ENCODE results near the gene HRCT1. TPM values are rescaled to one million over a fixed set of nuclear protein-coding genes. Genes with fewer than 3 reads are reported as not detected.
"Not testable (repeated sequence)": the region's sequence is repeated elsewhere in the genome, so short reads cannot be mapped to it uniquely, and the experiment has no call there.

HRCT1 gene
- total RNA-seq, 1 experiment from 2014 or later: 0.63 TPM

GRCh38 chr9:35870351-35870923, 35.6 kb upstream of the HRCT1 start, which contains the start of gene OR13J1:
Gene OR13J1, minus strand, starts transcription at chr9:35870401. Its CDS starts 0 bp downstream, at chr9:35870401.
- Histone ChIP-seq H3K4me1 (replicated peaks) (no peaks in the 10 kb centered on the region), H3K27me3 (replicated peaks) (no peaks in the 10 kb centered on the region), H3K4me3 (no peak within 1 kb of the TSS), H3K27ac (no peak within 1 kb of the TSS), H3K36me3 (no peaks in the 10 kb centered on the region), H3K9me3 (replicated peaks) (no peaks in the 10 kb centered on the region)
- no peak for DNase-seq (ENCODE audit: low read depth in 1 of 2, low spot score in 2 of 2)

- Histone ChIP-seq H3K27ac (no peak overlapping the region), H3K9me3 (replicated peaks) (no peaks in the 10 kb centered on the region), H3K4me1 (replicated peaks) (no peaks in the 10 kb centered on the region), H3K36me3 (no peaks in the 10 kb centered on the region), H3K27me3 (replicated peaks) (no peaks in the 10 kb centered on the region), H3K4me3 (no peak overlapping the region)
- DNase-seq (ENCODE audit: low read depth in 1 of 2, low spot score in 2 of 2): no peak
These were observed 34.5 kb upstream of the HRCT1 start for GRCh38 chr9:35871545-35871944.

- Histone ChIP-seq H3K27me3 (replicated peaks) (no peaks in the 10 kb centered on the region), H3K4me1 (replicated peaks) (no peaks in the 10 kb centered on the region)
- no peak for DNase-seq (ENCODE audit: low read depth in 1 of 2, low spot score in 2 of 2)
These were observed 33.5 kb upstream of the HRCT1 start for GRCh38 chr9:35872505-35872904.

GRCh38 chr9:35882263-35882848, 23.6 kb upstream of the HRCT1 start:
- H3K27ac ChIP-seq: no peak overlapping the region
- H3K4me1 ChIP-seq (replicated peaks): 0 out of 2 replicates have a peak, but pooled peaks cover 4% of the 10 kb centered on the region
- no peaks in the 10 kb centered on the region for H3K27me3 ChIP-seq (replicated peaks)
- no peaks in the 10 kb centered on the region for H3K36me3 ChIP-seq
- H3K9me3 ChIP-seq (replicated peaks): no peaks in the 10 kb centered on the region
- no peak overlapping the region for H3K4me3 ChIP-seq
- peak; percentile 37 to 63 for DNase-seq (ENCODE audit: low read depth in 1 of 2, low spot score in 2 of 2)

More at GRCh38 chr9:35872505-35872904, 33.5 kb upstream of the HRCT1 start:
- Histone ChIP-seq H3K27ac (no peak overlapping the region), H3K4me3 (no peak overlapping the region), H3K36me3 (no peaks in the 10 kb centered on the region), H3K9me3 (replicated peaks) (no peaks in the 10 kb centered on the region)

GRCh38 chr9:35882996-35883395, 23.0 kb upstream of the HRCT1 start:
- Histone ChIP-seq H3K9me3 (replicated peaks) (no peaks in the 10 kb centered on the region), H3K27me3 (replicated peaks) (no peaks in the 10 kb centered on the region), H3K36me3 (no peaks in the 10 kb centered on the region), H3K4me3 (no peak overlapping the region), H3K27ac (no peak overlapping the region), H3K4me1 (replicated peaks) (0 out of 2 replicates have a peak, but pooled peaks cover 4% of the 10 kb centered on the region)
- peak in 1 of 2 experiments; percentile 3 for DNase-seq (ENCODE audit: low read depth in 1 of 2, low spot score in 2 of 2)

- not testable (repeated sequence) for H3K4me3 ChIP-seq; H3K9me3 ChIP-seq (replicated peaks); H3K27ac ChIP-seq; H3K27me3 ChIP-seq (replicated peaks); H3K4me1 ChIP-seq (replicated peaks); H3K36me3 ChIP-seq; DNase-seq (ENCODE audit: low read depth in 1 of 2, low spot score in 2 of 2)
These were observed 21.1 kb upstream of the HRCT1 start for GRCh38 chr9:35884908-35885307.

GRCh38 chr9:35891646-35892045, 14.4 kb upstream of the HRCT1 start:
- DNase-seq (ENCODE audit: low read depth in 1 of 2, low spot score in 2 of 2): no peak
- no peak overlapping the region for H3K4me3 ChIP-seq
- no peaks in the 10 kb centered on the region for H3K4me1 ChIP-seq (replicated peaks)

GRCh38 chr9:35892051-35892450, 14.0 kb upstream of the HRCT1 start:
- Histone ChIP-seq H3K27me3 (replicated peaks) (no peaks in the 10 kb centered on the region), H3K36me3 (no peaks in the 10 kb centered on the region), H3K27ac (no peak overlapping the region), H3K4me3 (no peak overlapping the region), H3K9me3 (replicated peaks) (no peaks in the 10 kb centered on the region), H3K4me1 (replicated peaks) (no peaks in the 10 kb centered on the region)
- DNase-seq (ENCODE audit: low read depth in 1 of 2, low spot score in 2 of 2): no peak

More at GRCh38 chr9:35891646-35892045, 14.4 kb upstream of the HRCT1 start:
- Histone ChIP-seq H3K27ac (no peak overlapping the region), H3K27me3 (replicated peaks) (no peaks in the 10 kb centered on the region), H3K9me3 (replicated peaks) (no peaks in the 10 kb centered on the region), H3K36me3 (no peaks in the 10 kb centered on the region)

- no peak for DNase-seq (ENCODE audit: low read depth in 1 of 2, low spot score in 2 of 2)
- no peaks in the 10 kb centered on the region for H3K27me3 ChIP-seq (replicated peaks)
- no peak overlapping the region for H3K4me3 ChIP-seq
- H3K27ac ChIP-seq: no peak overlapping the region
- H3K9me3 ChIP-seq (replicated peaks): no peaks in the 10 kb centered on the region
- no peaks in the 10 kb centered on the region for H3K4me1 ChIP-seq (replicated peaks)
- no peaks in the 10 kb centered on the region for H3K36me3 ChIP-seq
These were observed 9.4 kb upstream of the HRCT1 start for GRCh38 chr9:35896570-35896969.

- not testable (repeated sequence) for H3K4me3 ChIP-seq; H3K36me3 ChIP-seq; H3K27ac ChIP-seq; H3K27me3 ChIP-seq (replicated peaks); H3K4me1 ChIP-seq (replicated peaks); DNase-seq (ENCODE audit: low read depth in 1 of 2, low spot score in 2 of 2); H3K9me3 ChIP-seq (replicated peaks)
These were observed 8.5 kb upstream of the HRCT1 start for GRCh38 chr9:35897376-35898099.

- no peaks in the 10 kb centered on the region for H3K27me3 ChIP-seq (replicated peaks)
- H3K9me3 ChIP-seq (replicated peaks): no peaks in the 10 kb centered on the region
- no peaks in the 10 kb centered on the region for H3K36me3 ChIP-seq
- H3K4me1 ChIP-seq (replicated peaks): no peaks in the 10 kb centered on the region
- no peak overlapping the region for H3K27ac ChIP-seq
- H3K4me3 ChIP-seq: no peak overlapping the region
- DNase-seq (ENCODE audit: low read depth in 1 of 2, low spot score in 2 of 2): no peak
These were observed 7.7 kb upstream of the HRCT1 start for GRCh38 chr9:35898337-35898736.

GRCh38 chr9:35899021-35899420, 7.0 kb upstream of the HRCT1 start:
- no peak for DNase-seq (ENCODE audit: low read depth in 1 of 2, low spot score in 2 of 2)
- H3K27ac ChIP-seq: no peak overlapping the region
- H3K27me3 ChIP-seq (replicated peaks): no peaks in the 10 kb centered on the region
- no peaks in the 10 kb centered on the region for H3K4me1 ChIP-seq (replicated peaks)
- no peaks in the 10 kb centered on the region for H3K9me3 ChIP-seq (replicated peaks)
- no peaks in the 10 kb centered on the region for H3K36me3 ChIP-seq
- no peak overlapping the region for H3K4me3 ChIP-seq

GRCh38 chr9:35903049-35903448, 3.0 kb upstream of the HRCT1 start:
- Histone ChIP-seq H3K4me1 (replicated peaks) (peaks cover 33% of the 10 kb centered on the region), H3K27ac (no peak overlapping the region), H3K27me3 (replicated peaks) (no peaks in the 10 kb centered on the region), H3K4me3 (no peak overlapping the region), H3K9me3 (replicated peaks) (no peaks in the 10 kb centered on the region), H3K36me3 (no peaks in the 10 kb centered on the region)
- DNase-seq (ENCODE audit: low read depth in 1 of 2, low spot score in 2 of 2): no peak

- no peak overlapping the region for H3K27ac ChIP-seq
- H3K9me3 ChIP-seq (replicated peaks): no peaks in the 10 kb centered on the region
- H3K36me3 ChIP-seq: no peaks in the 10 kb centered on the region
- H3K4me3 ChIP-seq: no peak overlapping the region
- no peaks in the 10 kb centered on the region for H3K27me3 ChIP-seq (replicated peaks)
- no peak for DNase-seq (ENCODE audit: low read depth in 1 of 2, low spot score in 2 of 2)
- H3K4me1 ChIP-seq (replicated peaks): peaks cover 46% of the 10 kb centered on the region
These were observed 1.7 kb upstream of the HRCT1 start for GRCh38 chr9:35904338-35904737.
